K562 (cell line): ENCODE measurements around the gene SLC35F5. TPM values are rescaled to one million over a fixed set of nuclear protein-coding genes. Genes with fewer than 3 reads are reported as not detected.

Experiments used
- polyA plus RNA-seq, 8 experiments: library from polyadenylated mRNA; depleted of rRNA in 4 of 8; stranded (reverse) in 5 of 8; unstranded in 3 of 8; fragments of >200 nt; fragmentation: Nextera tagmentation in 2 of 8; fragmentation: Illumina TruSeq in 1 of 8; extraction: Ambion mirVana in 2 of 8; extraction: Trizol in 1 of 8; gene quantifications; 2 replicates each; pipeline versions ENCODE4 v1.2.1 to v1.2.3, GENCODE V29; 2011 to 2014; ENCODE audit warnings: inconsistent platforms in 1 of 8, missing spikeins in 1 of 8
- total RNA-seq, 7 experiments: library from RNA; depleted of rRNA in 6 of 7; stranded (reverse); fragments of >200 nt in 6 of 7; fragmentation: Illumina TruSeq in 2 of 7; extraction: Trizol in 2 of 7; gene quantifications; 2 replicates each; pipeline versions ENCODE4 v1.2.1 to v1.2.3, GENCODE V29; 2011 to 2021; ENCODE audit warnings: low replicate concordance in 1 of 7
- TF ChIP-seq, protein P1 (sequence below), 2 experiments: fragments of 450-650 bp in 1 of 2; sonication (generic) in 1 of 2; formaldehyde crosslinking in 1 of 2; IDR thresholded peaks; 2 replicates each; pipeline versions ENCODE4 v1.7.1 to v1.9.0; 2016 to 2022; ENCODE audit warnings: inconsistent platforms in 1 of 2, mild to moderate bottlenecking in 1 of 2, missing genetic modification reagents in 1 of 2
- TF ChIP-seq, protein P2 (sequence below): fragments of 450-650 bp; IDR thresholded peaks from 2 replicates; pipeline ENCODE4 v1.6.1; 2017; ENCODE audit warnings: antibody characterized with exemption

The SLC35F5 gene
- total and polyA plus RNA-seq, 9 of the 15 experiments (the other 6 are each of a cell fraction or from before 2014, with no cell fraction given): 4.9 to 50.7 (median 30.5) TPM

DNA sequence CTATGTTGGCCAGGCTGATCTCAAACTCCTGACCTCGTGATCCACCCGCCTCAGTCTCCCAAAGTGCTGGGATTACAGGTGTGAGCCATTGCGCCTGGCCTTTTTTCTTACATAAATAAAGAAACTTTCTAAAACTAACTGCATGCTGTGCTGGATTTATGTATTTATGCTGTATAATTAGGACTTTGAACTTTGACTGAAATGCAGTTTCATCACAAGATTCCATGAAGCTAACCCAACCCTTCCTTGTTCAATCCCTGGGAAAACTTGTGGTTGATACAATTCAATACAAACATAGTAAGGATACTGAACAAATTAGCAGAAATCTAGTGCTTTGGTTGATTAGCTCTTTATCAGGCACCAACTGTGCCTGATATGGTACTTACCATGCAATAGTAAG lies 20.9 kb upstream of the SLC35F5 start (continued):
- TF ChIP-seq, protein P1, sequence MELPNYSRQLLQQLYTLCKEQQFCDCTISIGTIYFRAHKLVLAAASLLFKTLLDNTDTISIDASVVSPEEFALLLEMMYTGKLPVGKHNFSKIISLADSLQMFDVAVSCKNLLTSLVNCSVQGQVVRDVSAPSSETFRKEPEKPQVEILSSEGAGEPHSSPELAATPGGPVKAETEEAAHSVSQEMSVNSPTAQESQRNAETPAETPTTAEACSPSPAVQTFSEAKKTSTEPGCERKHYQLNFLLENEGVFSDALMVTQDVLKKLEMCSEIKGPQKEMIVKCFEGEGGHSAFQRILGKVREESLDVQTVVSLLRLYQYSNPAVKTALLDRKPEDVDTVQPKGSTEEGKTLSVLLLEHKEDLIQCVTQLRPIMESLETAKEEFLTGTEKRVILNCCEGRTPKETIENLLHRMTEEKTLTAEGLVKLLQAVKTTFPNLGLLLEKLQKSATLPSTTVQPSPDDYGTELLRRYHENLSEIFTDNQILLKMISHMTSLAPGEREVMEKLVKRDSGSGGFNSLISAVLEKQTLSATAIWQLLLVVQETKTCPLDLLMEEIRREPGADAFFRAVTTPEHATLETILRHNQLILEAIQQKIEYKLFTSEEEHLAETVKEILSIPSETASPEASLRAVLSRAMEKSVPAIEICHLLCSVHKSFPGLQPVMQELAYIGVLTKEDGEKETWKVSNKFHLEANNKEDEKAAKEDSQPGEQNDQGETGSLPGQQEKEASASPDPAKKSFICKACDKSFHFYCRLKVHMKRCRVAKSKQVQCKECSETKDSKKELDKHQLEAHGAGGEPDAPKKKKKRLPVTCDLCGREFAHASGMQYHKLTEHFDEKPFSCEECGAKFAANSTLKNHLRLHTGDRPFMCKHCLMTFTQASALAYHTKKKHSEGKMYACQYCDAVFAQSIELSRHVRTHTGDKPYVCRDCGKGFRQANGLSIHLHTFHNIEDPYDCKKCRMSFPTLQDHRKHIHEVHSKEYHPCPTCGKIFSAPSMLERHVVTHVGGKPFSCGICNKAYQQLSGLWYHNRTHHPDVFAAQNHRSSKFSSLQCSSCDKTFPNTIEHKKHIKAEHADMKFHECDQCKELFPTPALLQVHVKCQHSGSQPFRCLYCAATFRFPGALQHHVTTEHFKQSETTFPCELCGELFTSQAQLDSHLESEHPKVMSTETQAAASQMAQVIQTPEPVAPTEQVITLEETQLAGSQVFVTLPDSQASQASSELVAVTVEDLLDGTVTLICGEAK (IDR thresholded peaks at IDR 0.05): no peak
- TF ChIP-seq, protein P1 (CRISPR knock-in tag; IDR thresholded peaks at IDR 0.05): no peak
- TF ChIP-seq, protein P2, sequence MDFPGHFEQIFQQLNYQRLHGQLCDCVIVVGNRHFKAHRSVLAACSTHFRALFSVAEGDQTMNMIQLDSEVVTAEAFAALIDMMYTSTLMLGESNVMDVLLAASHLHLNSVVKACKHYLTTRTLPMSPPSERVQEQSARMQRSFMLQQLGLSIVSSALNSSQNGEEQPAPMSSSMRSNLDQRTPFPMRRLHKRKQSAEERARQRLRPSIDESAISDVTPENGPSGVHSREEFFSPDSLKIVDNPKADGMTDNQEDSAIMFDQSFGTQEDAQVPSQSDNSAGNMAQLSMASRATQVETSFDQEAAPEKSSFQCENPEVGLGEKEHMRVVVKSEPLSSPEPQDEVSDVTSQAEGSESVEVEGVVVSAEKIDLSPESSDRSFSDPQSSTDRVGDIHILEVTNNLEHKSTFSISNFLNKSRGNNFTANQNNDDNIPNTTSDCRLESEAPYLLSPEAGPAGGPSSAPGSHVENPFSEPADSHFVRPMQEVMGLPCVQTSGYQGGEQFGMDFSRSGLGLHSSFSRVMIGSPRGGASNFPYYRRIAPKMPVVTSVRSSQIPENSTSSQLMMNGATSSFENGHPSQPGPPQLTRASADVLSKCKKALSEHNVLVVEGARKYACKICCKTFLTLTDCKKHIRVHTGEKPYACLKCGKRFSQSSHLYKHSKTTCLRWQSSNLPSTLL: no peak
